GM21526 (cell line): ENCODE results near the gene PRM3.

Experiments used
- ATAC-seq: cut with Tn5 transposase; IDR thresholded peaks from one replicate; pipeline ENCODE4 v1.9.1; 2021; ENCODE audit warnings: moderate library complexity; ENCODE audit not compliant: unreplicated experiment, low FRiP score

PRM3 gene

DNA sequence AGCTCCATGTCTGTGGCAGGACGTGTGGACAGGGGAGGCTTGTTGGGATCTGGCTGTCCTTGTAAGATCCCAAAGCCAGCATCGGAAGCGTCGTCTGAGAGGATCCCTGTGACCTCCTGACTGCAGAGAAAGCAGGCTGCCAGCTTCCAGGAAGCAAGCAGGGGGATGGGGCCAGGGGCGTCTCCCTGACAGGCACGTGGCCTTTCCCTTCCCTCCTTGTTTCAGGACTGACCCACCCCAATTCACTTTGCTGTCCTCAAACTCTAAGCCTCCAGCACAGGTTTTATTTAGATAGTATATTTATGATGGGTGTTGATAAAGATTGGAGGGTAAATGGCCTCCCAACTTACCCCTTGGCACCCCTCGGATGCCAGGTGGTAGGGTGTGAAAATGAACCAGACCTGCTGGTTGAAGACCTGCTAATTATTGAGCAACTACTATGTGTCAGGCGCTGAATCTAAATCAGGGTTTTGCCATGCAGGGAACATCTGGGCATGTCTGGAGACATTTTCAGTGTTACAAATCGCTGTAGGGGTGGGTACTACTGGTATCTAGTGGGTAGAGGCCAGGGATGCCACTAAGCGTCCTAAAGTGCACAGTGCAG is 42.0 kb downstream of the PRM3 start:
- no peak for ATAC-seq

DNA sequence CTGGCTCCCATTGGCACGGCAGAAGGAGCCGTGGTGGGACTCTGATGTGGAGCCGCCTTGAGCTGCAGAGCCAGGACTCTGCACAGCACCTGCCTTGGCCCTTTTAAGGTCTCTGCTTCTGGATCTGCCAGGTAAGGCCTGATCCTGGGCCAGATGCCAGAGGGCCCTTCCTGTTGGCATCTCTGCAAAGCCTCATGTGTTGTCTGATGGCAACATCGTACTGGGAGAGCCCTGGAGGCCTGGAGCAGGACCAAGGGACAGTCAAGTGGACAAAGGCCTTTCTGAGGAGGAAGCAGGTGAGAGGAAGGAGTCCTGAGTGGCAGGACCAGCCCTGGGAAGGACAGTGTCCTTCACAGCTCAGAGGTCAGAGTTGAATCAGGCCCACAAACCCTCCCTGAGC is 43.5 kb downstream of the PRM3 start:
- no peak for ATAC-seq

DNA sequence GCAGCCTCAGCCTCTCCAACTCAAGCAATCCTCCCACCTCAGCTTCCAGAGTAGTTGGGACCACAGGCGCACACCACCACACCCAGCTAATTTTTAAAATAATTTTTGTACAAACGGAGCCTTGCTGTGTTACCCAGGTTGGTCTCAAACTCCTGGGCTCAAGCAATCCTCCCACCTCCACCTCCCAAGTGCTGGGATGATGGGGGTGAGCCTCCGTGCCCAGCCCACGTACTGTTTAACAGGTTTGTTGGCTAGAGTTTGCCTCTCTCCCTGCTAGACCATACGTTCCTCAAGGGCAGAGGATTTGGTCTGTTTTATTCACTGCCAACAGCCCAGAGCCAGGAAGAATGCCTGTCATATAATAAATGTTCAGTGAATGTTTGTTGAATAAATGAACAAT is 44.0 kb downstream of the PRM3 start:
- ATAC-seq = no peak

DNA sequence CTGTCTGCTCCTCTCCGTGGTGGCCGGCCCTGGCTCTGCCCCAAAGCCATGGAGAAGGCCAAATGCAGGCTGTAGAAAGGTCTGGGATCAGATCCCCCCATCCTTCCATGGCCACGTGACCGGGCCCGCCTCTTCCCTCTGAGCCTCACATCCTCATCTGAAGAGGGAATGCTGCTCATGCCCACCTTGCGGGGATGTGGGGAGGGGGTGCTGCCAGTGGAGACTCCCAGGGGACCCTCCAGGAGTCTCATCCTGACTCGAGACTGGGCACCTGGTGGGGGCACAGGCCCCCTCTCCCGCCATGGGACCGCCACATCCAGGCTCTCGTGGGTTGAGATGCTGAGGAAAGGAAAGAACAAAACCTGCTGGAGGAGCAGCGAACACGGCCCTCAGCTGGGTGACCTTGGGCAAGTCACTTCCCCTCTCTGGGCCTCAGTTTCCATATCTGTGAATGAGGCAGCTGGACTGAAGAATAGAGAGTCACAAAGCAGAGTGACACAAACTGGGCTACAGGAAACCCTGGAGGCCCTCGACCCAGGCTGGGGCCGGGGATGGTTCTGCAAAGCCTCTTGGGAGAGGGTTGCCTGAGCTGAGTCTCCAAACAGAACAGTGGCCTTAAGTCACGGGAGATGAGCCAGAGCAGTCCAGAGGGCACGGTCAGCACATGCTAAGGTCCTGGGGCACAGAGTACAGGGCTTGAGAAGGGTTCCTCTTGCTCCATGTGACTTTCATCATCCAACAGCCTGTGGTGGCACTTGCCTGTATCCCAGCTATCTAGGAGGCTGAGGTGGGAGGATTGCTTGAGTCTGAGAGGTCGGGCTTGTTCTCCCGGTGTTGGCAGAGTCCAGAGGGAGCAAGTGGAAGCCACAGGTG is 47.5 kb downstream of the PRM3 start:
- peak; percentile 7 for ATAC-seq

DNA sequence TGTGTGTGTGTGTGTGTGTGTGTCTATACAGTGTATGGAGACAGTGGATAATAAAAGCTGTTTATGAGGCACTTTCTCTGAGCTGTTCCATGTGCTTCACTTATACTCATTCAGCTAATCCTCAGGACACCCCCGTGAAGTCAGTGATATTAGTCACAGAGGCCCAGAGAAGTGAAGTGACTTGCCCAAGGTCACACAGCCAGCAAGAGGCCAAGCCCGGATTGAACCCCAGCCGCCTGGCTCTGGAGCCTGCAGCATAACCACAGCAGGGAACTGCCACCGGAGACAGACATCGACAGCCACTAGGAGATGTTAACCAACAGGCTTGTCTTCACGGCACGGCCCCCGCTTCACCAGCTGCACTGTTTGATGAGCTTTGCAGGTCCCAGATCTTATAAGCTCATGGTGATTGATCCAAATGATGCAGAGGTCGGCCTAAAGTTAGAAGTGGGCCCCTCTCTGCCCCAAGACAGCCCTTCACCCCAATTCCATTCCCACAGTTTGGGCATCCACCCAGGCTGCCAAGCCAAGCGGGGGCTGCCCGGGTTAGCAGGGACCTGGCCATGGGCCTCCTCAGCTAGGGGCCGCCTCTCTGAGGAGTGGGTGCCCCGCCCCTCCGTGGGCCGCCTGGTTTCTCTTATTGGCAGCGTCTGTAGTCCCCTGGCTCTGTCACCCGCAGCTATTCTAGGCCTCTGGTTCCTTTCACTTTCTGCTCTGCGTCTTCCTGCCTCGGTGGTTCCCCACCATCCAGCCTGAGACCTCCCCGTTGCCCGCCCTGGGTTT is 48.3 kb downstream of the PRM3 start:
- ATAC-seq = peak; percentile 75

DNA sequence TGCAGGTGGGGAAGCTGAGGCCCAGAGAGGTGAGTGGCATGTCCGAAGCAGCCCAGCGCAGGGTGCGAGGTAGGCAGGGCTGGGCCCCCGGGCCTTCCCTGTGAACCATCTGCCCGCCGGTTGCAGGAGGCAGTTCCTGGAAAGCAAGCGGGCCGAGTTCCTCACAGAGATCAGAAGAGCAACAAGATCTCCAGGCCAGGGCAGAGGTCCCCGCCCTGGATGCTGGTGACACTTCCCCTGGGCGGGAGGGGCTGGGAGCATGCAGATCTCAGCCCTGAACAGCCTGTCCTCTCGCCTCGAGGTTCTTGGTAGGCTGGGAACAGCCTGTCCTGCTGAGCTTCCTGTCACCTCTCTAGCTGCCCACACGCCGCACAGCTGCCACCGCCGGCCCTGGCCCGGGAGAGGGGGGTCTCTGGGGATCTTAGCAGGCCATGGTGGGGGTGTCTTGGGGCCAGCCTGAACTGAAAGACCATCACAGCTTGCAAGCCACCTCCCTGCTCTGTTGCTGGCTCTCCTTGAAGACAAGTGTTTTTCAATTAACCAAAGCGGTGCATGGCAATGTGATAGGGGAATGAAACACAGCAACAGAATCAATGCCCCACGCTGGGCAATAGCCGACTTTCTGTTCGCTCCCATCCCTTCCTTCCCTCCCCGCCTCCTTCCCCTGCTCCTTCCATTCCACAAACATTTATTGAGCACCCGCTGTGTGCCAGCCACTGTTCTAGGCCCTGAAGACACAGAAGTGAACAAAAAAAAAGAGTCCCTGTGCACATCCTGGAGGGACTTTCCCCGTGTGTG is 49.1 kb downstream of the PRM3 start:
- no peak for ATAC-seq
